ENCODE measurements around the gene FSTL4.

FSTL4 gene

DNA sequence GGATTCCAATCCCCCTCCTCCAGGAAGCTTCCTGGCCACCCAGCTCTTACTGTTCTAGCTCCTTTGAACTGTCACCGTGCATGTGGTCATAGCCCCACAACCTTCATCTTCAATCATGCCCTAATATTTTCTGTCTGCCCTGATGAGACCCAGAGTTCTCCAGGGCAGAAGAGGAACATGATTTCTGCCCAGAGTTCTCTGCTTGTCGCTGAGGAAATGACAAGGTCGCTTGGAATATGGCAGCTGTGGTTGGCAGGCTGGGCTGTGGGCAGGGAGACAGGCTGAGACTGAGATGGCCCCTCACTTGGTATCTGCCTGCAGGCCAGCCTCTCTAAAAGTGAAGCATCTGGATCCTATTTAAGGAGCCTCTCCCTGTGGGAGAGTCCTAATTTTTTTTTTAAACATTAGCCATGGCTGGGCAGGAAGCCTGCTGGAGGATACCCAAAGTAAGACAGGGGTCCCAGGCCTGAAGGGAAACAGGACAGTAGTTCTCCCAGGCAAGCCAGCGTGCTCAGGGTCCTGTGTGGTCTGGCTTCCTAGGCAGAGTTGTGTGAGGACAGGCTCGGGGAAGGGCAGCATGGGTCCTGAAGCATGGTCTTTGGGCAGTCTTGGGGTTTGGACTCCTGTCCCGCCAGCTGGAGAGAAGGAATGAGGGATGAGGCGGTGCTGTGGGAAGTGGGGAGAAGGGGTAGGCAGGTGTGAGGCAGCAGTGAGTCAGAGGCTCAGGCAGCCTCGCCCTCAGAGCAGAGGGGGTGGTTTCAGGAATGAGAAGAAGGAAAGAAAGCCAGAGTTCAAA, 242.1 kb downstream of the FSTL4 start:
- Mint-ChIP-seq H3K9me3 (no peaks in the 10 kb centered on the region), H3K36me3 (no peaks in the 10 kb centered on the region), H3K4me1 (no peaks in the 10 kb centered on the region), H3K4me3 (no peak overlapping the region), H3K27ac (no peak overlapping the region), H3K27me3 (peaks cover 2% of the 10 kb centered on the region)

DNA sequence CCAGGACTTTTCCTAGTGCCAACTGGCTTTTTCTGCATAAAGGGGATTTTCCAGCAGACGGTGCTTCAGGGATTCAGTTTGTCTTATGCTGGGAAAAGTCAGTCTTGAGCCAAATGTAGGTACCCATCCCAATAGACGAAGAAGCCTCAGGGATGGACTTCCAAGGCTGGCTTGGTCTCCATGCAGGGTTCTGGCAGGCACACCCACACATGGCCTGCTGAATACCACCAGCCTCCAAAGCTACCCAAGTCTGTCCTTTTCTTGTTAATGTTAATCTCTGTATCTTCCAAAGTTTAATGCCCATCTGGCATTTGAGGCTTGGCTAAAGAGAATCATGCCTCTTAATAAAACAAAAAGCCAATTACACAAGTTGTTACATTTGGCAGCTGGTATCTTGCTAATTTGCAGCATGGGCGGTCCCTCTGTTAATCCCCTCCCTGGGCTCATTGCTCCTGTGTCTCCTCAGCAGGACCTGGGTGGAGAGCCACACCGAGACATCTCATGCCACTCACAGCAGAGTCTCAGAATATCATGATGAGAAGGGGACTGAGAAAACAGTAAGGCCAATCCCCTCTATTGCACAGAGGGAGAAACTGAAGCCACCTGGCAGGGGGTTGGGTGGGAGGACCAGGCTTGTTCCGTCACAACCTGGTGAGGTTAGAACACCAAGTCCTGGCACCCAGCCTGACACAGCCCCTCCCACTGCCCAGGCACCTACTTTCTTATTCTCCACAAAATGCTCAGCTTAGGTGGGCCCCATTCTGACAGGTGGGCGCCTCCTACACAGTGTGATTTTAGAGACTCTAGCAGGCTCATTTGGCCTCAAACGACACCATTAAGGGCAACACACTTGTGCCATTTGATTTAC, 243.2 kb downstream of the FSTL4 start:
- Mint-ChIP-seq H3K27me3 (peaks cover 3% of the 10 kb centered on the region), H3K4me3 (no peak overlapping the region), H3K36me3 (no peaks in the 10 kb centered on the region), H3K4me1 (no peaks in the 10 kb centered on the region), H3K27ac (no peak overlapping the region), H3K9me3 (no peaks in the 10 kb centered on the region)

DNA sequence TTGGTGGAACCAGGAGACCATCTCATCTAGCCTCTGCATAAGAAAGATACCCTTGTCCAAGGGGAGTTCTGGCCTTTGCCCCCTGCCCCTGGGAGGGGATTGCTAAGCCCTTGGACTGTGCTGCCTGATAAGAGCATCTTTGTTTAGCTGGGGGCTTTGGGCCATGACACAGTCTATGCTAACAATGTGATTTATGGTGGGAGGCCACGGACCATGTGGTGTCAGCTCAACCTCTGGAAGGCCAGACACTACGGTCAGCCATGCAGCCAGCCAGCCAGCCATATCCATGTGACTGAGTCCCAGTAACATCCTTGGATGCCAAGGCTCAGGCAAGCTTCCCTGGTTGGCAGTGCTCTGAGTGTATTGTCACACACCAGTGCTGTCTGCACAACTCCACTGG, 244.4 kb downstream of the FSTL4 start:
- Mint-ChIP-seq H3K27me3 (peaks cover 1% of the 10 kb centered on the region), H3K4me1 (no peaks in the 10 kb centered on the region), H3K9me3 (no peaks in the 10 kb centered on the region), H3K4me3 (no peak overlapping the region), H3K27ac (no peak overlapping the region), H3K36me3 (no peaks in the 10 kb centered on the region)

DNA sequence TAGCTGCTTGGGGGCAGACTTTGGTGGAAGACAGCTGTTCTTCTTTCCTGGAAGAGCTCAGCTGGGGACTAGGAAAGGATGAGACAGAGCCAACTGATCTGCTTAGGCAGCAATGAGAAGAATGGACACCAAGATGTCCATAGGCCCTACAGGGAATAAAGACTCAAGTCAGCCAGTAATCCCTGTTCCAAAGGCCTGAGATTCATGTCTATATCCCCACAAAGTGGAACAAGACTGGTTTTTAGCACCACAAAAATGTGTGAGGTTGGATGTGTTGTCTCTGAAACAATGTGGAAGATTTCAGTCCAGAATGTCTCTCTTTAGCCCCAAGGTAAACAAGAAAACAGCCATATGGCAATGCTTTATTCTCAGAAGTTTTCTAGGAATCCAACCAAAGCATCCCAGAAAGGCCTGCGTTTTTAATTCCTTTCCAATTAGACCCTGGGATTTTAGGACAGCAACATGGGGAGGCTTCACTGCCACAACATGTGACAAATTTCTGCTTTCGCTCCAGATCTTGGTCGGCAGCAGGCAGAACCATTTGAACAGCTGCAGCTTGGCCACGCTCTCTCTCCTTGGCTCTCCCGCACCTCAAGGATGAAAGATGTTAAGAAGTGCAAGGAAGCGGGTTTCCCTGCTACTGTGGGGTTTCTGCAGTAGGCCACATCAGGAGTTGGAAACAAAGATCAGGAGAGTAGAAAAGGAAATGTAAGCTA, 245.1 kb downstream of the FSTL4 start:
- Mint-ChIP-seq H3K4me1 (no peaks in the 10 kb centered on the region), H3K4me3 (no peak overlapping the region), H3K9me3 (no peaks in the 10 kb centered on the region), H3K36me3 (no peaks in the 10 kb centered on the region), H3K27me3 (peaks cover 1% of the 10 kb centered on the region), H3K27ac (no peak overlapping the region)

GRCh38 chr5:133366438-133366837, 245.9 kb downstream of the FSTL4 start:
- peaks cover 1% of the 10 kb centered on the region for H3K27me3 Mint-ChIP-seq
- no peaks in the 10 kb centered on the region for H3K36me3 Mint-ChIP-seq
- no peak overlapping the region for H3K27ac Mint-ChIP-seq
- H3K4me3 Mint-ChIP-seq = no peak overlapping the region
- H3K9me3 Mint-ChIP-seq = no peaks in the 10 kb centered on the region
- H3K4me1 Mint-ChIP-seq = no peaks in the 10 kb centered on the region

DNA sequence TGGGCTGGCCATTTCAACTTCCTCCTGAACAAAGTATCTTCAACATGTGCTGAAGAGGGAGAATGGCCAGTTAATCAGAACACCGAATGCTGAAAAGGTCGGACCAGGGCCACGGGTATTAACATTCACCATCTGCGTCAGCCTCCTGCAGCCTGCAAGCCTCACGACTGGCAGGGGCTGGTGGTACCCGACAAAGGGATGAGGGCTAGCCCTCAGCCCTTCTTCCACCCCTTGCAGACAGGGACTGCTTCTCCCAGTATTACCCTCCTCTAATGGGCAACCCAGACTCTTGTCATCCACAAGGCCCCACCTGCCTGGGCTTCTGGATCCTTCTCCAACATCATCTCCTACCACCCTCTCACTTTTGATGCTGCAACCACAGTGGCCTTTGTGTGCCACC, 246.6 kb downstream of the FSTL4 start:
- Mint-ChIP-seq H3K27me3 (peaks cover 1% of the 10 kb centered on the region), H3K9me3 (no peaks in the 10 kb centered on the region), H3K4me3 (no peak overlapping the region), H3K27ac (no peak overlapping the region), H3K36me3 (no peaks in the 10 kb centered on the region), H3K4me1 (no peaks in the 10 kb centered on the region)

DNA sequence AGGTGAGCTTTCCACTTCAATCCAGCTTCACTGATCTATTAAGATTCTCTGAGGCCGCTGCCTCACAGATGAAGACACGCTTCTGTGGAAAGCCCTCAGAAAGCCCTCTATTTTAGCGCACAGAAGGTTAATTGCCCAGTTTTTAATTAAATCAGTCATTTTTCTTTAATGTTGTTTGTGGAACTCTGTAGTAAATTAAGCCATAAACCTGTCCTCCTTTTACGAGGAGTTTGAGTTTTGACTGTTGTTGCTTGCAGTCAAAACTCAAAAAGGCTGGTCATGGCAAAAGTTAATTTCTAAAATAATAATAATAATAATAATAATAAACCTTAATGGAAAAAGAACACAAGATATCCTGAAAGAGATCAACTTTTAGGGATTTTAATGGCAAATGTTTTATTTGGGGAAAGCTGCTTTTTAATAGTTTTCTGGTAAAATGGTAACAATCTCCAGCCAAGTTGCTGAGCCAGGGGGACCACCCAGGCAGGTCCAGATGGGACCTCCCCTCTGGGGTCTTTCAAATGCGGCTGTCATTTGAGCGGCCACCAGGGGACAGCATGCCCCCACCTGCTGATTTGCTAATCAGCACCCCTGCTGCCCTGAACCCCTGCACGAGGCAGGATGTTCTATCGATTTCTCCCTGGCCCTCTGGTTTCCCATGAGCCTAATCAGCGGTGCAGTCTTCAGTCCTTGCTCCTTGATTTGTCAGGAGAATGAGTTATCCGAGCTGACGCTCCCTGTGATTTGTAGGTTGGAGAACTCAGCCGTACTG, 247.2 kb downstream of the FSTL4 start:
- H3K4me3 Mint-ChIP-seq = no peak overlapping the region
- no peak overlapping the region for H3K27ac Mint-ChIP-seq
- H3K4me1 Mint-ChIP-seq = no peaks in the 10 kb centered on the region
- no peaks in the 10 kb centered on the region for H3K36me3 Mint-ChIP-seq
- peaks cover 1% of the 10 kb centered on the region for H3K27me3 Mint-ChIP-seq
- no peaks in the 10 kb centered on the region for H3K9me3 Mint-ChIP-seq

DNA sequence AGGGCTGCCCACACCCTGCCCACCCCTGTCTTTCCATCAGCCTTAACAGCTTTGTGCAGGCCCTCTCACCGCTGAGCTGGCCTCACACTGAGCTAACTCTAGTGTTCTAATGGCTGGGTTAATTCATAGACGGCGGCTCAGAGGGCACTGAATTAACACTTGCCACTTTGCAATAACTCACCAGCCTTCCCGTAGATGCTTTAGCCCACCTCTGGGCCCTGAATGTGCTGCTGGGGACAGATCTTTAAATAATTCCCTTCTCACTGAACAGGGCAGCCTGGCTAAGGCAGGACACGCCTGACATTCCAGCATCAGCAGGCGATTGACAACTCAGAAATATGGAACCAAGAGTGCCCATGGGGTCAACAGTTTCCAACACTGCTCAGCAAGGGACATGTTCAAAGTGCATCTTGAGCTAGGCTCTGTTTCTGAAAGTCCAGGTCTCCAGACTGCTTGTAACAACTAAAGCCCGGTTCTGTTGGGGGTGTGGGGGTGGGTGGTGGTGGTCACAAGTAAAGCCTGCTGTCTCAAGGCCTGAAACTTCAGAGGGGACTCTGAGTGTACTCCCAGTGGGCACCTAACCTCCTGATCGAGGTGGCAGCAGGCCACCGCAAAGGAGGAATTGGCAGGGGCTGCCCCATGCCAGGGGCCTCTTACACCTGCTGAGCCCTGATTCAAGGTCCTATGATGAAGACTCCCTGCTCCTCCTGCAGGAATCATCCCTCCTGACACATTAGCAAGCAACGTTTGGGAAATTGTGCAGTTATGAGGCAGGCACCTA, 248.3 kb downstream of the FSTL4 start:
- no peak overlapping the region for H3K4me3 Mint-ChIP-seq
- H3K9me3 Mint-ChIP-seq = no peaks in the 10 kb centered on the region
- H3K36me3 Mint-ChIP-seq = no peaks in the 10 kb centered on the region
- peaks cover 1% of the 10 kb centered on the region for H3K27me3 Mint-ChIP-seq
- no peaks in the 10 kb centered on the region for H3K4me1 Mint-ChIP-seq
- no peak overlapping the region for H3K27ac Mint-ChIP-seq

- no peaks in the 10 kb centered on the region for H3K36me3 Mint-ChIP-seq
- H3K27ac Mint-ChIP-seq = no peak overlapping the region
- H3K4me1 Mint-ChIP-seq = no peaks in the 10 kb centered on the region
- no peak overlapping the region for H3K4me3 Mint-ChIP-seq
- H3K9me3 Mint-ChIP-seq = no peaks in the 10 kb centered on the region
- H3K27me3 Mint-ChIP-seq = peaks cover 1% of the 10 kb centered on the region
Measured at GRCh38 chr5:133362438-133362837, 249.9 kb downstream of the FSTL4 start.

GRCh38 chr5:133361922-133362321, 250.4 kb downstream of the FSTL4 start:
- Mint-ChIP-seq H3K4me3 (no peak overlapping the region), H3K27me3 (peaks cover 1% of the 10 kb centered on the region), H3K36me3 (no peaks in the 10 kb centered on the region), H3K4me1 (no peaks in the 10 kb centered on the region), H3K9me3 (no peaks in the 10 kb centered on the region), H3K27ac (no peak overlapping the region)

DNA sequence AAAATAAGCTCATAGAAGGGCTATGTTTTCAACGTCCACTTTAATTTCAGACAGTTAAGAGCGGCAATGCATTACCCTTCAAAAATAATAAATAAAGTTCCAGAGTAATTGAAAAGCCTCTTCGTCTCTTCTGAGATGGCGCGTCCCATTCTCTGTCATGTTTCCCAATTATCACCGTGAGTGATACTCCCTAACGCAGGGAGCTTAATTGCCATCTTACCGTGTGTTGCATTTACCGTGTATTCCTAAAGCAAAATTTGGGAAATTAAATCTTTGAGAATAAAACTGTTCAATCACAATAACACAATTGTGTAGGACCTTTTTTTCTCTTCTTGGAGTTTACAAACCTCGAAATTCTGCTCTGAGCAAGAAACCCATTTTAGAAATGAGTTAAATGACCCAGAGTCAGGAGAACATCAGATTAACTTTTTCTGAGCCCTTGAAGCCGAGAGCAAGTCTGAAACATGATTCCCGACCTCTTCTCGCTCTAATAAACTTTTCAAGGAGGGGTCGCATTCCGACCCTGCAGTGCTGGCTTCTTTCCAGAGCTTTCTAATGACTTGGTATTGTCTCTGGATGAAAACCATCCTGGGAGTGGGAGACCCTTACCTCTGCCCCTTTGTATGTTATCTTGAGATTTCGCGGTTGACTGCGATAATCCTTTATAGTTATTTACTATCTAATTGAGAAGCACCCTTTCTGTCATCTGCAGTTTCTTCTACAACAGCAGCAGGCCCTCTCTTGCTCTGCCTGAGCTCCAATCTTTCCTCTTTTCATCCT, 251.5 kb downstream of the FSTL4 start:
- Mint-ChIP-seq H3K27ac (no peak overlapping the region), H3K36me3 (no peaks in the 10 kb centered on the region), H3K4me1 (no peaks in the 10 kb centered on the region), H3K9me3 (no peaks in the 10 kb centered on the region), H3K4me3 (no peak overlapping the region), H3K27me3 (peaks cover 1% of the 10 kb centered on the region)

DNA sequence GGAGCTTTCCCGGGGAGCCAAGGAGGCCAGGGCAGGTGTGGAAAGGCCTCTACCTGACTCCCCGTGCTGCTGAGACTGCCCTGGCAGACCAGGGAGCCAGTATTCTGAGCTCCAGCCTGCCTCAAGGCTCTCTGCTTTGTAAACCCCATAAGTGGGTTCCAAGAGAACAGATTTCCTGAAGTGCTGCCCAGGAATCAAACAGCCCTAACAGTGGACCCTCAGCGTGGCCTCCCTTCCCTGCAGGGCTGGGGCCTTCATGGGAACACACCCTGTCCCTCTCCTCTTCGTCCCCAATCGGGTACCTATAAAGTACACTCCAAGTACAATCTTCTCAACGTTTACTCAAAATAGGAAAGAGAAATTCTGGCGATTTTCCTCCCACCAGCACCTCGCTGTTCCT, 252.5 kb downstream of the FSTL4 start:
- H3K27ac Mint-ChIP-seq = no peak overlapping the region
- peaks cover 1% of the 10 kb centered on the region for H3K27me3 Mint-ChIP-seq
- H3K36me3 Mint-ChIP-seq = no peaks in the 10 kb centered on the region
- no peaks in the 10 kb centered on the region for H3K9me3 Mint-ChIP-seq
- no peaks in the 10 kb centered on the region for H3K4me1 Mint-ChIP-seq
- H3K4me3 Mint-ChIP-seq = no peak overlapping the region

- no peak overlapping the region for H3K4me3 Mint-ChIP-seq
- no peak overlapping the region for H3K27ac Mint-ChIP-seq
- H3K36me3 Mint-ChIP-seq = no peaks in the 10 kb centered on the region
- H3K4me1 Mint-ChIP-seq = no peaks in the 10 kb centered on the region
- no peaks in the 10 kb centered on the region for H3K9me3 Mint-ChIP-seq
- no peaks in the 10 kb centered on the region for H3K27me3 Mint-ChIP-seq
Measured at GRCh38 chr5:133358271-133358670, 254.1 kb downstream of the FSTL4 start.

- H3K9me3 Mint-ChIP-seq = no peaks in the 10 kb centered on the region
- H3K36me3 Mint-ChIP-seq = no peaks in the 10 kb centered on the region
- H3K27ac Mint-ChIP-seq = no peak overlapping the region
- H3K27me3 Mint-ChIP-seq = no peaks in the 10 kb centered on the region
- no peak overlapping the region for H3K4me3 Mint-ChIP-seq
- no peaks in the 10 kb centered on the region for H3K4me1 Mint-ChIP-seq
Measured at GRCh38 chr5:133357758-133358157, 254.6 kb downstream of the FSTL4 start.
